ENCODE measurements around the gene CAMK2N2. TPM values are rescaled to one million over a fixed set of nuclear protein-coding genes. Genes with fewer than 3 reads are reported as not detected.

The CAMK2N2 gene
- total RNA-seq (2022) (0.46 and 0.66 TPM in 2 replicates), Bru-seq, nascent RNA (percentile 26 among the genes with signal in this experiment), BruChase-seq, experiment 1, labeled RNA remaining after a 2-hour chase (percentile 28 among the genes with signal in this experiment), BruChase-seq, experiment 2, labeled RNA remaining after a 6-hour chase (percentile 18 among the genes with signal in this experiment)
- long read RNA-seq: 0 reads

GRCh38 chr3:184261270-184261853 is at the start of gene CAMK2N2:
TSS of gene CAMK2N2 (minus strand) at chr3:184261553. CDS start at chr3:184261285, 268 bp downstream.
- peak within 1 kb of the TSS; percentile 83 for H3K4me3 Mint-ChIP-seq (ENCODE audit: unreplicated experiment)
- TF ChIP-seq, protein P1, sequence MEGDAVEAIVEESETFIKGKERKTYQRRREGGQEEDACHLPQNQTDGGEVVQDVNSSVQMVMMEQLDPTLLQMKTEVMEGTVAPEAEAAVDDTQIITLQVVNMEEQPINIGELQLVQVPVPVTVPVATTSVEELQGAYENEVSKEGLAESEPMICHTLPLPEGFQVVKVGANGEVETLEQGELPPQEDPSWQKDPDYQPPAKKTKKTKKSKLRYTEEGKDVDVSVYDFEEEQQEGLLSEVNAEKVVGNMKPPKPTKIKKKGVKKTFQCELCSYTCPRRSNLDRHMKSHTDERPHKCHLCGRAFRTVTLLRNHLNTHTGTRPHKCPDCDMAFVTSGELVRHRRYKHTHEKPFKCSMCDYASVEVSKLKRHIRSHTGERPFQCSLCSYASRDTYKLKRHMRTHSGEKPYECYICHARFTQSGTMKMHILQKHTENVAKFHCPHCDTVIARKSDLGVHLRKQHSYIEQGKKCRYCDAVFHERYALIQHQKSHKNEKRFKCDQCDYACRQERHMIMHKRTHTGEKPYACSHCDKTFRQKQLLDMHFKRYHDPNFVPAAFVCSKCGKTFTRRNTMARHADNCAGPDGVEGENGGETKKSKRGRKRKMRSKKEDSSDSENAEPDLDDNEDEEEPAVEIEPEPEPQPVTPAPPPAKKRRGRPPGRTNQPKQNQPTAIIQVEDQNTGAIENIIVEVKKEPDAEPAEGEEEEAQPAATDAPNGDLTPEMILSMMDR (IDR thresholded peaks at IDR 0.05; ENCODE audit: insufficient read depth in 1 of 2, low read depth in 1 of 2, low read length in 1 of 2, severe bottlenecking in 1 of 2, unreplicated experiment in 1 of 2): no peak
- no peaks in the 10 kb centered on the region for H3K9me3 Mint-ChIP-seq (ENCODE audit: unreplicated experiment)
- Histone ChIP-seq H3K36me3 (ENCODE audit: control insufficient read depth, insufficient read depth, low read length) (no peaks in the 10 kb centered on the region), H3K27me3 (replicated peaks; ENCODE audit: control insufficient read depth, insufficient read depth, low read length) (peaks cover 4% of the 10 kb centered on the region), H3K9me3 (no peaks in the 10 kb centered on the region), H3K4me3 (ENCODE audit: low read depth, low read length) (peak within 1 kb of the TSS; percentile 50), H3K4me1 (peaks cover 9% of the 10 kb centered on the region; the same call in 1 of the 2 replicates)
- CTCF ChIA-PET: interaction anchor here (0.6 kb wide), 1 partner anchor 205 kb away, joined by 4 read pairs; no protein-coding TSS in a partner anchor
- peaks cover 18% of the 10 kb centered on the region for H3K27me3 Mint-ChIP-seq (ENCODE audit: insufficient read depth, unreplicated experiment)
- intact Hi-C loops (cut with micrococcal nuclease; ENCODE audit: unreplicated experiment): no loop called here
- POLR2A ChIA-PET: no interaction called here
- DNase-seq: peak; percentile 82 to 86
- no peak within 1 kb of the TSS for H3K27ac Mint-ChIP-seq (ENCODE audit: unreplicated experiment)
- H3K4me1 Mint-ChIP-seq (ENCODE audit: low read depth, unreplicated experiment): peaks cover 8% of the 10 kb centered on the region
- no TSS peak for BruUV-seq (replicated peaks)
- peaks cover 23% of the 10 kb centered on the region for H3K36me3 Mint-ChIP-seq (ENCODE audit: insufficient read depth, unreplicated experiment)

DNA sequence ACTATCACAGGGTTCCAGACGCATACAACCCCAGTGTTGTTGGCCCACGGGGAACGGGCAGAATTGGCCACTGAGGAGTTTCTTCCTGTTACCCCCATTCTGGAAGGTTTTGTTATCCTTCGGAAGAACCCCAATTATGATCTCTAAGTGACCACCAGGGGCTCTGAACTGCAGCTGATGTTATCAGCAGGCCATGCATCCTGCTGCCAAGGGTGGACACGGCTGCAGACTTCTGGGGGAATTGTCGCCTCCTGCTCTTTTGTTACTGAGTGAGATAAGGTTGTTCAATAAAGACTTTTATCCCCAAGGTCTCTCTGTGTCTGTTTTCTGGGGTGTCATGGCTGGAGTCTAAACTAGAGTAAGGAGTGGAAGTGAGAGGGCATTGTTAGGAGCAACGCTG is 47.4 kb upstream of the CAMK2N2 start:
- Mint-ChIP-seq H3K27me3 (ENCODE audit: insufficient read depth, unreplicated experiment) (no peaks in the 10 kb centered on the region), H3K9me3 (ENCODE audit: unreplicated experiment) (no peaks in the 10 kb centered on the region), H3K4me1 (ENCODE audit: low read depth, unreplicated experiment) (no peaks in the 10 kb centered on the region), H3K4me3 (ENCODE audit: unreplicated experiment) (no peak overlapping the region), H3K36me3 (ENCODE audit: insufficient read depth, unreplicated experiment) (peaks cover 52% of the 10 kb centered on the region), H3K27ac (ENCODE audit: unreplicated experiment) (no peak overlapping the region)
- no peak for DNase-seq
- intact Hi-C loops (cut with micrococcal nuclease; ENCODE audit: unreplicated experiment): no loop called here
- Histone ChIP-seq H3K4me1 (no peaks in the 10 kb centered on the region), H3K27me3 (replicated peaks; ENCODE audit: control insufficient read depth, insufficient read depth, low read length) (no peaks in the 10 kb centered on the region), H3K9me3 (no peaks in the 10 kb centered on the region), H3K4me3 (ENCODE audit: low read depth, low read length) (no peak overlapping the region), H3K36me3 (ENCODE audit: control insufficient read depth, insufficient read depth, low read length) (peaks cover 2% of the 10 kb centered on the region)
- TF ChIP-seq, protein P1 (IDR thresholded peaks at IDR 0.05; ENCODE audit: insufficient read depth in 1 of 2, low read depth in 1 of 2, low read length in 1 of 2, severe bottlenecking in 1 of 2, unreplicated experiment in 1 of 2): no peak
- TSS peak; percentile 37 for BruUV-seq (replicated peaks)
- ChIA-PET CTCF (no interaction called here), POLR2A (no interaction called here)

DNA sequence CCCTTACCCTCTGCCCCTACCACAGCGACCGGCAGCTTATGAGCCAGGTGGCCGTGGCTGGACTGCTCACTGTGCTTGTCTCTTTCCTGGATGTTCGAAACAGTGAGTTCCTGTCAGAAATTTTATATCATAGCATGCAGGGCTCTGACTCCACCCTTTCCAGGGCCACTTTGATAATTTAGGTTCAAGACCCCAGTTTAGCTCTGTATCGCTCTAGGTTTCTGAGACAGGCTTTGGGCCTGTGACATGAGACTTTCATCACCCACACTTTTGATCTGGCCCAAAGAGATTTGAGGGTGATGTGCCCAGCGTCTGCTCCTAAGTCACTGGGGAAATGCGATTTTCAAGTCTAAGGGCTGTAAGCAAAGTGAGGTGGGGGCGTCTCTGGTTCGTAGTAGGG is 46.6 kb upstream of the CAMK2N2 start:
- Histone ChIP-seq H3K4me3 (ENCODE audit: low read depth, low read length) (no peak overlapping the region), H3K9me3 (no peaks in the 10 kb centered on the region), H3K36me3 (ENCODE audit: control insufficient read depth, insufficient read depth, low read length) (peaks cover 2% of the 10 kb centered on the region), H3K4me1 (no peaks in the 10 kb centered on the region), H3K27me3 (replicated peaks; ENCODE audit: control insufficient read depth, insufficient read depth, low read length) (no peaks in the 10 kb centered on the region)
- no peaks in the 10 kb centered on the region for H3K4me1 Mint-ChIP-seq (ENCODE audit: low read depth, unreplicated experiment)
- BruUV-seq (replicated peaks): no TSS peak
- no peaks in the 10 kb centered on the region for H3K27me3 Mint-ChIP-seq (ENCODE audit: insufficient read depth, unreplicated experiment)
- H3K27ac Mint-ChIP-seq (ENCODE audit: unreplicated experiment): no peak overlapping the region
- H3K36me3 Mint-ChIP-seq (ENCODE audit: insufficient read depth, unreplicated experiment): peaks cover 61% of the 10 kb centered on the region
- H3K9me3 Mint-ChIP-seq (ENCODE audit: unreplicated experiment): no peaks in the 10 kb centered on the region
- no peak for DNase-seq
- intact Hi-C loops (cut with micrococcal nuclease; ENCODE audit: unreplicated experiment): no loop called here
- POLR2A ChIA-PET: no interaction called here
- CTCF ChIA-PET: no interaction called here
- no peak overlapping the region for H3K4me3 Mint-ChIP-seq (ENCODE audit: unreplicated experiment)
- TF ChIP-seq, protein P1 (IDR thresholded peaks at IDR 0.05; ENCODE audit: insufficient read depth in 1 of 2, low read depth in 1 of 2, low read length in 1 of 2, severe bottlenecking in 1 of 2, unreplicated experiment in 1 of 2): no peak

Measured in Caco-2 (cell line).